GM18858 (cell line): Measurements from ENCODE around the gene RRM2.

Source experiments
- ATAC-seq: cut with Tn5 transposase; IDR thresholded peaks from one replicate; pipeline ENCODE4 v1.9.1; 2021; ENCODE audit not compliant: unreplicated experiment

Gene RRM2

DNA sequence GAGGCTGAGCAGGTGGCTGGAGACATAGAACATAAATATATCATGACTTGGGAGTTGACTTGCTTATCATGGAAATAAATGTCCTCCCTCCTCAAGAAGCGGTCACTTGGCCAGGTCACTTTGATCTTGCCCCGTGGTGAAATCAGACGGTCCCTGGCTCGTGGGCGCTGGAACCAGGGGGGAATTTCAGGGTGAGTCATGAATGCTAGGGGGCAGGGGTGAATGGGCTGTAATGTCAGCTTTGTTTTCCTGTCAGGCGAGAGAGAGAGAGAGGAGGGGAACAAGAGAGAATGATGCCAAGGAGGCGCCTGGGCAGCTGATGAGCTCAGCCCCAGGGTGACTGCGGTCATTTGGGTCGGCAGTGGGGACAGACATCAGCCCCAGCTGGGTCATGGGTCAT, 47.7 kb downstream of the RRM2 start:
- no peak for ATAC-seq

DNA sequence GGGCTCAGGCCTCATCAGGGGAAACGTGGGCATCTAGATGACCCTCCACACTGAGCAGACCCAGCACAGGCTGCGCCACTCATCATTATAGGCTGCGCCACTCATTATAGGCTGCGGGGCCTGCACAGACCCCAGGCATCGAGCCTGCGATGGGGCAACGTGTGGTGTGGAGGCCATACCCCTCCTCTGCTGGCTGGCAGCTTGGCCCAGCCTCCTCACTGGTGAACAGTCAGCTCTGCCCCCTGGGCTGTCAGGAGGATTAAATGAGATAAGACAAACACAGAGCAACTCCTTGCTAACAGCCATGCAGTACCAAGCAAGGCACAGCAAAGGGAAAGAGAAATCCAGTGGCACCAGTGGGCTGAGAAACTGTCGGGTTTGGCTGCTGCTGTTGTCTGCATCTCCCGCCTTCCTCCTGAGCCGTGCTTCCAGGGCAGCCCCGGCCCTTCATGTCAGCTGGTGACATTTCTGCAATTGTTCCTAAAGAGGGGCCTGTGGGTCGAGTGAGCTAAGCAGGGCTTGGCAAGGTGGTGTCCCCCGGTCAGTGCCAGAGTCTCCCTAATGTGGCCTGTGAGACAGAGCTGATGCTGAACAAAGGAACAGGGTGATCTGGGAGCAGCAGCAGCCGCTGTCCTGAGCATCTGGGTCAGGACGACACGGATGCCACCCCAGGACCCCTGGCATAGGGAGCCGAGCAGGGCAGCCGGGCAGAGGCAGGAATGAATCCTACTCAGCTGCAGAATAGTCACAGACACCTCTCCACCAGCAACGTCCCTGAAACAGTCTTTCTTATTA, 48.7 kb downstream of the RRM2 start:
- ATAC-seq: no peak

DNA sequence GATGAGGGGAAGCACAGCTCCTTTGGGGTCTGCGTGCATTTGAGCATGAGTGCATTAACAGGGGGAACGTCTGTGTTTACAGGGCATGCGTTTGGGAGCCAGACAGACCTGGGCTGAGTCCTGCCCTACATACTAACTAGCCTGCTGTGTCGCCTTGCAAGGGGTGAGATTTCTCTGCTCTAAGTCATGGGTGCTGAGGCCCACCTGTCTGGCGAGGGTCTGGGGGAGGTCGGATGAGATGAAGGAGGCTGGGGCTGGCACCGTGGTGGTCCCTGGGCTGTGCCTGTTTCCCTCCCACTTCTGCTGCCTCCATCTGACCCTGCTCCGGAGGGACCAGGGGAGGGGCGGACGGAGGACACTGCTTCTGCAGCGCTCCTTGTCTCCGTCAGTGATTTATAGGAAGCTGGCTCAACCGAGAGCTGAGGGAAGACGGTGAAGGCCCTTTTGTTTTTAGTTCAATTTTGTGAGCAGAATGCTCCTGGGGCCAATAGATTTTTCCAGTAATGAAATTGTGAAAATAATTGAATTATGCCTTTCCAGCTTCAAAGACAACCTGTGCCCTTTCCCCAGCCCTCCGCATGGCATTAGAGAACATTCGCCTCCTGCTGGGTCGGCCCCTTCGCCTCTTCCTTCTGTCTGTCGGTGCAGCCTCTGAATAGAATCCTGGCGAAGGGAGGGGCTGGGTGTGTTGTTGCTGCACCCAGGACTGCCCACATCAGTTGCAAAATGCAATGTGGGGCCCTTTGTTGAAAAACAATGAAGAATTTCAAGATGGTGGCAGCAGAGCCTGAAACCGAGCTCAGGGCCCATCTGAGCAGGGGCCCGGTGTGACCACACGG, 49.7 kb downstream of the RRM2 start:
- ATAC-seq: no peak

DNA sequence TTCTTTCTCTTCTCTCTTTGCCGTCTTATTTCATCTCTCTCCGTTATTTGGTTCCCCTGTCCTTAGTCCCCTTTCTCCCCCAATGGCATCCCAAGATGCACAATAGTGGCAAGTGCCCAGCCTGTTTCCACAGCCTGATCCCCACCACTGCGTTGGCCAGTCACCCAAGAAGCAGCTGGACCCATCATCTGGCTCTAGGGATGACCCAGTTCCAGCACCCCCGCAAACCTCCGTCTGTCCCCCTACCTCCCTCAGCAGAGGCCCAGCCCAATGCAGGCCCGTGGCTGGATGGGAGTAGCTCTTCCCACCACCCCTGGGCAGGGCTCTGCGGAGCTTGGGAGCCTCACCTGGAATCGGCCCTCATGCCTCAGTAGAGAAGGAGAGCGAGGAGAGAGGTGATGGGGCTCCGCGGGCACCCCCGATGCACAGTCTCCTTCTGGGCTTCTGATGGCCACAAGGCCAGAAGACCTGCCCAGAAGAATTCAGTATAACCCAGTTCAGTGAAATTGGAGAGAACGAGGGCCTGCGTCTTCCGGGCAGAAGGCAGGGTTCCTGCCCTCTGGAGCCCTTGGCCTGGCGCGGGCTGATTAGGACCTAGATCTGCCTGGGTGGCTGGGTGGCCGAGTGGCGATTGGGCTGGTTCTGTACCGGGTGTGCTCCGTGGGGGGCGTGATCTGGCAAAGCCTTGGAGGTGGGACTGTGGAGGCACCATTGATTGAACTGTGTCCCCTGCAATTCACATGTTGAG, 50.9 kb downstream of the RRM2 start:
- no peak for ATAC-seq

DNA sequence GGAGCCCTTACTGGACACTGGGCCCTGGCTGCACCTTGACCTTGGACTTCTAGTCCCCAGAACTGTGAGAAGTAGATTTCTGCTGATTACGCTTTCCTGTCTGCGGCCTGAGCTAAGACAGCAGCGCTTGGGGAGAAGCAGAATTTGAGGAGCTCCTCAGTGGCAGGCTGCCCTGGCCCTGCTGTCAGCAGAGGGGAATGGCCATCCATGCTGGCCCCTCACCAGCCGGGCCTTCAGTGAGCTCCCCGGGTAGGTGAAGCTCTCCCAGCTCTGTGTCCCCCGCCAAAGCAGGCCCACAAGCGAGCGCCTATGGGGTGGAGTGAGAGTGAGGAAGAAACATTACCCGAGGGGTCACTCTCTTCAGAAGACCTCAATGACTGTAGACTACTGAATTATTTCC, 51.6 kb downstream of the RRM2 start:
- no peak for ATAC-seq

DNA sequence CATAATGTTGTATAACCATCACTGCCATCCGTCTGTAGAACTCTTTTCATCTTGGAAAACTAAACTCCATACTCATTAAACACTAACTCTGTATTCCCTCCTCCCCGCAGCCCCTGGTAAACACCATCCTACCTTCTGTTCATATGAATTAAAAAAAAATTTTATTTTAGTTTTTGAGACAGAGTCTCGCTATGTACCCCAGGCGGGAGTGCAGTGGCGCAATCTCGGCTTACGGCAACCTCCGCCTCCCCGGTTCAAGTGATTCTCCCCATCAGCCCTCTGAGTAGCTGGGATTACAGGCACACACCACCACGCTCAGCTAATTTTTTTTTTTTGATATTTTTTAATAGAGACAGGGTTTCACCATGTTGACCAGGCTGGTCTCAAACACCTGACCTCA, 52.9 kb downstream of the RRM2 start:
- no peak for ATAC-seq

DNA sequence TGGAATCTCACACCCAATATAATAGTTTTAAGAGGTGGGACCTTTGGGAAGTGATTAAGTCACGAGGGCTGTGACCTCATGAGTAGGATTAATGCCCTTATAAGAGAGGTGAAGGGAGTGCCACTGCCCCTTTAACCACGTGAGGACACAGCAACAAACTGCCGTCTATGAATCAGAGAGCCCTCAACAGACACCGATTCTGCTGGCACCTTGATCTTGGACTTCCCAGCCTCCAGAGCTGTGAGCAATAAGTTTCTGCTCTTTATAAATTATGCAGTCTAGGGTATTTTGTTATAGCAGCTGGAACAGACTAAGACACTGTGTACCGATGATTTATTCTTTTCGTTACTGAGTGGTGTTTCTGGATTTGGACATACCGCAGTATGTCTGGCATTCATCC, 56.2 kb downstream of the RRM2 start:
- ATAC-seq: no peak

DNA sequence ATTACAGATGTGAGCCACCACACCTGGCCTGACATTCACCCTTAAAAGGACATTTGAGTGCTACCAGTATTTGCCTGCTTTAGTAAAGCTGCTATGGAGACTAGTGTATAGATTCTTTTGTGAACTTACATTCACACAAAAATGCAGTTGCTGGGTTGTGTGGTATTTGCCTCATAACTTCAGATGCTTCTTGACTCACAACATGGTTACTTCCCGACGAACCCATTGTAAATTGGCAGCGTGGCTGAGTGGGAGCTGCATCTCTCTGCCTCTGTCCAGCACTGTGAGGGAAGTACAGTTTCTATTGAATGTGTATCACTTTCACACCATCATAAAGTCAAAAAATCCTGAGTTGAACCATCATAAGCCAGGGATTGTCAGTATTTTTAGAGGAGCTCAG, 56.9 kb downstream of the RRM2 start:
- no peak for ATAC-seq

DNA sequence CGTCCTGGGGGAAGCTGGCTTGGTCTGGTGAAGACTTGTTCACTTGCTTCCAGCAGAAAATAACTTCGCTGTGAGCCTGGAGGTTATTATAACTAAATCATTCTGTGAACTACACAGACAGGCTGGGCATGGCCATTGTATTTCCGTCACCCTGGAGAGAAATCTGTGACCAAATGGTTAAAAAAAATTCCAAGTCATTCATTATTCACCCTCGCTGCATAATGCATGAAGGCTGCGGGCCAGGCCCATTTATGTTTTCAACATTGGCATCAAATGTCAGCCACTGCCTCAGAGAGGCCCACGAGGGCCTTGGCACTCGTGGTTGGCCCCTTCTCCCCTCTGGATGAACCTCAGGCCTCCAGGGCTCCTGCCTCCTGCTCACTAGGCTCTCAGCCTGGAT, 57.7 kb downstream of the RRM2 start:
- ATAC-seq: no peak
